Measurements from ENCODE around the gene ETNK1.

DNA sequence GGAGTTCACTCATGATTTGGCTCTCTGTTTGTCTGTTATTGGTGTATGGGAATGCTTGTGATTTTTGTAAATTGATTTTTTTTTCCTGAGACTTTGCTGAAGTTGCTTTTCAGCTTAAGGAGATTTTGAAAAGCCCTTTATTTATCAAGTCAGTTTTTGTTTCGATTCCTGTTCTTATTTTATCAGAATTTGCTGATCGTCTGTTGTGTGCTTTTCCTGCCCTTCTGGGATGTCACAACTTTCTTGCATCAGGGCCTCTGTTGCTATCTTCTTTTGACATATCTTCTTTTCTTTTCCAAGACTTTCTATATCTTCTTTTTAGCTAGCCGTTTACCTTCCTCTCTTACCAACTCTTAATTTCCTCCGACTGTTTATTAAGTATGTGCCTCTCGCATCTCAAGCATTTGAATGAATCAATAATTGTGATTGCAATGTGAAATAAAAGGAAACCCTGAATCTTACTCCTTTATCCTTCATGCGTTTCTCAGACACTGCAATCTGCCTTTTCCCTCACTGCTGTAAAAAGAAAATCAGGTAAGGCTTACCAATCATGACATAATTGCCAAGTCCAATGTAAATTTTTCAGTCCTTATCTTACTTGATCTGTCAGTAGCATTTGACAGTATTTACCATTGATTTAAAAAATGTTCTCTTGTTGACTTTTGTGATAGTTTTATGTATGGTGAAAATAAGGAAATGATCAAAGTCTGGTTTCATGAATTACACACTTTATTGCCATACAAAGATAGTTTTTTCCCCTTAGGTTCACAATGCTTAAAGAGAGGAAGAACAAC is 53.0 kb downstream of the ETNK1 start:
- TF ChIP-seq, protein P1, sequence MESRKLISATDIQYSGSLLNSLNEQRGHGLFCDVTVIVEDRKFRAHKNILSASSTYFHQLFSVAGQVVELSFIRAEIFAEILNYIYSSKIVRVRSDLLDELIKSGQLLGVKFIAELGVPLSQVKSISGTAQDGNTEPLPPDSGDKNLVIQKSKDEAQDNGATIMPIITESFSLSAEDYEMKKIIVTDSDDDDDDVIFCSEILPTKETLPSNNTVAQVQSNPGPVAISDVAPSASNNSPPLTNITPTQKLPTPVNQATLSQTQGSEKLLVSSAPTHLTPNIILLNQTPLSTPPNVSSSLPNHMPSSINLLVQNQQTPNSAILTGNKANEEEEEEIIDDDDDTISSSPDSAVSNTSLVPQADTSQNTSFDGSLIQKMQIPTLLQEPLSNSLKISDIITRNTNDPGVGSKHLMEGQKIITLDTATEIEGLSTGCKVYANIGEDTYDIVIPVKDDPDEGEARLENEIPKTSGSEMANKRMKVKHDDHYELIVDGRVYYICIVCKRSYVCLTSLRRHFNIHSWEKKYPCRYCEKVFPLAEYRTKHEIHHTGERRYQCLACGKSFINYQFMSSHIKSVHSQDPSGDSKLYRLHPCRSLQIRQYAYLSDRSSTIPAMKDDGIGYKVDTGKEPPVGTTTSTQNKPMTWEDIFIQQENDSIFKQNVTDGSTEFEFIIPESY (IDR thresholded peaks at IDR 0.05; ENCODE audit: borderline replicate concordance, low read depth) = no peak
- TF ChIP-seq, protein P2, sequence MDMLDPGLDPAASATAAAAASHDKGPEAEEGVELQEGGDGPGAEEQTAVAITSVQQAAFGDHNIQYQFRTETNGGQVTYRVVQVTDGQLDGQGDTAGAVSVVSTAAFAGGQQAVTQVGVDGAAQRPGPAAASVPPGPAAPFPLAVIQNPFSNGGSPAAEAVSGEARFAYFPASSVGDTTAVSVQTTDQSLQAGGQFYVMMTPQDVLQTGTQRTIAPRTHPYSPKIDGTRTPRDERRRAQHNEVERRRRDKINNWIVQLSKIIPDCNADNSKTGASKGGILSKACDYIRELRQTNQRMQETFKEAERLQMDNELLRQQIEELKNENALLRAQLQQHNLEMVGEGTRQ (IDR thresholded peaks at IDR 0.05; ENCODE audit: borderline replicate concordance, low read depth, low read length) = no peak
- TF ChIP-seq, protein P3, sequence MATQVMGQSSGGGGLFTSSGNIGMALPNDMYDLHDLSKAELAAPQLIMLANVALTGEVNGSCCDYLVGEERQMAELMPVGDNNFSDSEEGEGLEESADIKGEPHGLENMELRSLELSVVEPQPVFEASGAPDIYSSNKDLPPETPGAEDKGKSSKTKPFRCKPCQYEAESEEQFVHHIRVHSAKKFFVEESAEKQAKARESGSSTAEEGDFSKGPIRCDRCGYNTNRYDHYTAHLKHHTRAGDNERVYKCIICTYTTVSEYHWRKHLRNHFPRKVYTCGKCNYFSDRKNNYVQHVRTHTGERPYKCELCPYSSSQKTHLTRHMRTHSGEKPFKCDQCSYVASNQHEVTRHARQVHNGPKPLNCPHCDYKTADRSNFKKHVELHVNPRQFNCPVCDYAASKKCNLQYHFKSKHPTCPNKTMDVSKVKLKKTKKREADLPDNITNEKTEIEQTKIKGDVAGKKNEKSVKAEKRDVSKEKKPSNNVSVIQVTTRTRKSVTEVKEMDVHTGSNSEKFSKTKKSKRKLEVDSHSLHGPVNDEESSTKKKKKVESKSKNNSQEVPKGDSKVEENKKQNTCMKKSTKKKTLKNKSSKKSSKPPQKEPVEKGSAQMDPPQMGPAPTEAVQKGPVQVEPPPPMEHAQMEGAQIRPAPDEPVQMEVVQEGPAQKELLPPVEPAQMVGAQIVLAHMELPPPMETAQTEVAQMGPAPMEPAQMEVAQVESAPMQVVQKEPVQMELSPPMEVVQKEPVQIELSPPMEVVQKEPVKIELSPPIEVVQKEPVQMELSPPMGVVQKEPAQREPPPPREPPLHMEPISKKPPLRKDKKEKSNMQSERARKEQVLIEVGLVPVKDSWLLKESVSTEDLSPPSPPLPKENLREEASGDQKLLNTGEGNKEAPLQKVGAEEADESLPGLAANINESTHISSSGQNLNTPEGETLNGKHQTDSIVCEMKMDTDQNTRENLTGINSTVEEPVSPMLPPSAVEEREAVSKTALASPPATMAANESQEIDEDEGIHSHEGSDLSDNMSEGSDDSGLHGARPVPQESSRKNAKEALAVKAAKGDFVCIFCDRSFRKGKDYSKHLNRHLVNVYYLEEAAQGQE (IDR thresholded peaks at IDR 0.05; ENCODE audit: low read depth, low read length) = no peak
- TF ChIP-seq POLR2AphosphoS5 (IDR thresholded peaks at IDR 0.05; ENCODE audit: low read depth, low read length) (no peak), TAF1 (IDR thresholded peaks at IDR 0.05; ENCODE audit: borderline replicate concordance, low read depth, low read length) (no peak)

All from SK-N-SH (cell line).